Activated CD4-positive, alpha-beta memory T cell treated with anti-CD3 and anti-CD28 coated beads for 36 hours (primary cell): Measurements from ENCODE around the gene SPTBN4. TPM values are rescaled to one million over a fixed set of nuclear protein-coding genes. Genes with fewer than 3 reads are reported as not detected.

Experiments used
- CTCF ChIA-PET: fragments of 350-600 bp; sonication (Branson Sonifier 250); formaldehyde crosslinking; loops from one replicate; lab custom pipeline; 2021; ENCODE audit warnings: antibody characterized with exemption, inconsistent platforms; lab: Charles Lee
- POLR2A ChIA-PET: fragments of 350-600 bp; sonication (Branson Sonifier 250); formaldehyde crosslinking; loops from one replicate; lab custom pipeline; 2021; ENCODE audit warnings: antibody characterized with exemption; lab: Charles Lee
- DNase-seq: peaks from one replicate; pipeline ENCODE4 v3.0.0-alpha.2; 2020
- H3K27ac Mint-ChIP-seq: one replicate; pipeline ENCODE4 v1.8.0; 2021; ENCODE audit warnings: mixed read lengths
- H3K27me3 Mint-ChIP-seq: one replicate; pipeline ENCODE4 v1.8.0; 2021; ENCODE audit warnings: mixed read lengths
- H3K36me3 Mint-ChIP-seq: one replicate; pipeline ENCODE4 v1.8.0; 2021; ENCODE audit warnings: mixed read lengths
- H3K4me1 Mint-ChIP-seq: one replicate; pipeline ENCODE4 v1.8.0; 2021; ENCODE audit warnings: low read depth, mixed read lengths
- H3K4me3 Mint-ChIP-seq: one replicate; pipeline ENCODE4 v1.8.0; 2021; ENCODE audit warnings: mild to moderate bottlenecking, mixed read lengths
- H3K9me3 Mint-ChIP-seq: one replicate; pipeline ENCODE4 v1.8.0; 2021; ENCODE audit warnings: mixed read lengths
- intact Hi-C: fragments of 100-400 bp; cut with micrococcal nuclease; formaldehyde crosslinking; loops from one replicate; pipeline ENCODE4 v1.15.1; 2023
- total RNA-seq, 2 experiments: library from RNA; stranded (reverse); gene quantifications; one replicate each; pipeline ENCODE4 v1.2.3, GENCODE V29; 2021

The SPTBN4 gene
- total RNA-seq, 2 experiments from 2014 or later = 0.53 to 1.2 TPM

GRCh38 chr19:40611096-40611495 lies 144.3 kb downstream of the SPTBN4 start:
- intact Hi-C loops = loop anchor here (5.0 to 10.0 kb wide), 2 partner anchors 191 to 934 kb away; no protein-coding TSS in a partner anchor
- H3K4me3 Mint-ChIP-seq = peak overlapping the region; percentile 72
- H3K27ac Mint-ChIP-seq = peak overlapping the region; percentile 84
- H3K27me3 Mint-ChIP-seq = no peaks in the 10 kb centered on the region
- POLR2A ChIA-PET = no interaction called here
- H3K36me3 Mint-ChIP-seq = peaks cover 8% of the 10 kb centered on the region
- CTCF ChIA-PET = interaction anchor here (1.2 to 3.1 kb wide), 3 partner anchors 11 to 146 kb away, joined by 3 to 21 read pairs (median 8); partner anchors contain the start of gene BLVRB
- H3K9me3 Mint-ChIP-seq = no peaks in the 10 kb centered on the region
- peaks cover 63% of the 10 kb centered on the region for H3K4me1 Mint-ChIP-seq
- DNase-seq = peak; percentile 49

- peak overlapping the region; percentile 72 for H3K4me3 Mint-ChIP-seq
- H3K9me3 Mint-ChIP-seq = no peaks in the 10 kb centered on the region
- DNase-seq = no peak
- H3K27me3 Mint-ChIP-seq = no peaks in the 10 kb centered on the region
- H3K4me1 Mint-ChIP-seq = peaks cover 60% of the 10 kb centered on the region
- peak overlapping the region; percentile 84 for H3K27ac Mint-ChIP-seq
- H3K36me3 Mint-ChIP-seq = peaks cover 8% of the 10 kb centered on the region
- CTCF ChIA-PET = no interaction called here
- POLR2A ChIA-PET = no interaction called here
- intact Hi-C loops = loop anchor here (5.0 to 10.0 kb wide), 2 partner anchors 190 to 933 kb away; no protein-coding TSS in a partner anchor
Measured at GRCh38 chr19:40611900-40612698, 145.3 kb downstream of the SPTBN4 start.

DNA sequence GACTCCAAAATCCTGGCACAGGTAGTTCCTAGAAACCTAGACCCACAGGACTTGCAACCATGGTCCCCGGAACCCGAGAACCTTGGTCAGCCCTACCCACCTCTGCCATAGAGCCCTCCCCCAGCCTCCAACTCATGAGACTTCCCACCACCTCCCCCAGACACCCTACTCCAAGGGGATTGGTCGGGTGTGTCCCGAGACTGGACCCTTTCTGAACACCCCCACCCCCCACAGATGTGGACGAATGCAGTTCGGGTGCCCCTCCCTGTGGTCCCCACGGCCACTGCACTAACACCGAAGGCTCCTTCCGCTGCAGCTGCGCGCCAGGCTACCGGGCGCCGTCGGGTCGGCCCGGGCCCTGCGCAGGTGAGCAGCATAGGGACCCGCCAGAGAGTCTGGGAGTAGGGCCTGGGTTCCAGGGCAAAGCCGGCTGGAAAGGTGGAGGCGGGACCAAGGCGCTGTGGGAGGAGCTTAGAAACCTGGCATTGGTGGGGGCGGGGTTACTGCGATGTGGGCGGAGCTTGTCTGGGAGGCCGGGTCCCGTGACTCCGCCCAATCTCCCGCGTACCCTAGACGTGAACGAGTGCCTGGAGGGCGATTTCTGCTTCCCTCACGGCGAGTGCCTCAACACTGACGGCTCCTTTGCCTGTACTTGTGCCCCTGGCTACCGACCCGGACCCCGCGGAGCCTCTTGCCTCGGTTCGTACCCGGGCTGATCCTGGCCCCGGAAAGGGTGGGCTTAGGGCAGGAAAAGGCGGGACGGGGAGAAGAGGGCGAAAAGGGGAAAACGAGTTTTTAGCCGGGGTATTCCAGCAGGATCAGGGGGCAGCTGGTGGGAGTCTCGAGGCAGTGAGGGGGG lies 146.3 kb downstream of the SPTBN4 start:
- intact Hi-C loops = loop anchor here (5.0 to 10.0 kb wide), 2 partner anchors 189 to 932 kb away; no protein-coding TSS in a partner anchor
- Mint-ChIP-seq H3K4me3 (peak overlapping the region; percentile 89), H3K36me3 (peaks cover 12% of the 10 kb centered on the region), H3K27me3 (no peaks in the 10 kb centered on the region), H3K4me1 (peaks cover 56% of the 10 kb centered on the region), H3K9me3 (no peaks in the 10 kb centered on the region), H3K27ac (peak overlapping the region; percentile 97)
- DNase-seq = peak; percentile 90
- ChIA-PET CTCF (interaction anchor here (0.7 to 4.4 kb wide), 3 partner anchors 9 to 104 kb away, joined by 3 to 41 read pairs (median 8); partner anchors contain the start of genes COQ8B and ITPKC), POLR2A (interaction anchor here (0.9 to 4.0 kb wide), 3 partner anchors 9 to 165 kb away, joined by 3 to 27 read pairs (median 4); partner anchors contain the start of gene RAB4B)

- Mint-ChIP-seq H3K4me3 (peak overlapping the region; percentile 89), H3K4me1 (peaks cover 52% of the 10 kb centered on the region), H3K27ac (peak overlapping the region; percentile 97), H3K27me3 (no peaks in the 10 kb centered on the region), H3K9me3 (no peaks in the 10 kb centered on the region), H3K36me3 (peaks cover 12% of the 10 kb centered on the region)
- ChIA-PET POLR2A (interaction anchor here (0.9 to 4.0 kb wide), 3 partner anchors 10 to 164 kb away, joined by 3 to 27 read pairs (median 4); partner anchors contain the start of gene RAB4B), CTCF (interaction anchor here (0.7 to 4.4 kb wide), 5 partner anchors 8 to 103 kb away, joined by 3 to 41 read pairs (median 8); partner anchors contain the start of genes COQ8B and ITPKC)
- intact Hi-C loops = loop anchor here (2.0 to 10.0 kb wide), 6 partner anchors 15 to 931 kb away; partner anchors contain the start of gene RAB4B
- peak; percentile 93 for DNase-seq
Measured at GRCh38 chr19:40613690-40614621, 147.2 kb downstream of the SPTBN4 start.

- H3K27me3 Mint-ChIP-seq = no peaks in the 10 kb centered on the region
- peak overlapping the region; percentile 97 for H3K27ac Mint-ChIP-seq
- peaks cover 19% of the 10 kb centered on the region for H3K36me3 Mint-ChIP-seq
- ChIA-PET POLR2A (interaction anchor here (0.6 to 4.0 kb wide), 4 partner anchors 9 to 163 kb away, joined by 3 to 27 read pairs (median 4); no protein-coding TSS in a partner anchor), CTCF (interaction anchor here (0.7 to 4.4 kb wide), 5 partner anchors 9 to 150 kb away, joined by 3 to 41 read pairs (median 5); no protein-coding TSS in a partner anchor)
- H3K4me3 Mint-ChIP-seq = peak overlapping the region; percentile 89
- intact Hi-C loops = loop anchor here (1.0 to 10.0 kb wide), 8 partner anchors 10 to 930 kb away; partner anchors contain the start of gene RAB4B
- no peaks in the 10 kb centered on the region for H3K9me3 Mint-ChIP-seq
- peaks cover 54% of the 10 kb centered on the region for H3K4me1 Mint-ChIP-seq
- peak; percentile 98 for DNase-seq
Measured at GRCh38 chr19:40614622-40615411, 148.0 kb downstream of the SPTBN4 start.

DNA sequence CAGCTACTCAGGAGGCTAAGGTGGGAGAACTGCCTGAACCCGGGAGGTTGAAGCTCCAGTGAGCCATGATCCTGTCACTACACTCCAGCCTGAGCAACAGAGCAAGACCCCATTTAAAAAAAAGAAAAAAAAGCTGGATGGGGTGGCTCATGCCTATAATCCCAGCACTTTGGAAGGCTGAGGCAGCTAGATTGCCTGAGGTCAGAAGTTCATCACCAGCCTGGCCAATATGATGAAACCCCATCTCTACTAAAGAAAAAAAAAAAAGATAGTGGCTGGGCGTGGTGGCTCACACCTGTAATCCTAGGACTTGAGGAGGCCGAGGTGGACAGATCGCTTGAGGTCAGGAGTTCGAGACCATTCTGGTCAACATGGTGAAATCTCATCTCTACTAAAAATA lies 149.4 kb downstream of the SPTBN4 start:
- POLR2A ChIA-PET = interaction anchor here (0.7 to 4.0 kb wide), 2 partner anchors 12 to 15 kb away, joined by 3 to 27 read pairs; no protein-coding TSS in a partner anchor
- no peaks in the 10 kb centered on the region for H3K27me3 Mint-ChIP-seq
- peak overlapping the region; percentile 97 for H3K27ac Mint-ChIP-seq
- H3K4me1 Mint-ChIP-seq = peaks cover 44% of the 10 kb centered on the region
- peaks cover 24% of the 10 kb centered on the region for H3K36me3 Mint-ChIP-seq
- DNase-seq = no peak
- no peak overlapping the region for H3K4me3 Mint-ChIP-seq
- intact Hi-C loops = loop anchor here (10.0 kb wide), 1 partner anchor 929 kb away; no protein-coding TSS in a partner anchor
- no peaks in the 10 kb centered on the region for H3K9me3 Mint-ChIP-seq
- CTCF ChIA-PET = interaction anchor here (1.1 to 4.4 kb wide), 5 partner anchors 10 to 20 kb away, joined by 3 to 41 read pairs (median 7); no protein-coding TSS in a partner anchor

GRCh38 chr19:40616941-40617340 lies 150.1 kb downstream of the SPTBN4 start:
- Mint-ChIP-seq H3K27me3 (no peaks in the 10 kb centered on the region), H3K4me3 (no peak overlapping the region), H3K36me3 (peaks cover 30% of the 10 kb centered on the region), H3K27ac (peak overlapping the region; percentile 49), H3K4me1 (peaks cover 41% of the 10 kb centered on the region), H3K9me3 (no peaks in the 10 kb centered on the region)
- intact Hi-C loops = loop anchor here (10.0 kb wide), 1 partner anchor 928 kb away; no protein-coding TSS in a partner anchor
- no peak for DNase-seq
- POLR2A ChIA-PET = no interaction called here
- CTCF ChIA-PET = interaction anchor here (0.7 to 4.4 kb wide), 3 partner anchors 14 to 69 kb away, joined by 3 to 41 read pairs (median 3); no protein-coding TSS in a partner anchor

- DNase-seq = no peak
- Mint-ChIP-seq H3K9me3 (no peaks in the 10 kb centered on the region), H3K27ac (peak overlapping the region; percentile 15), H3K27me3 (no peaks in the 10 kb centered on the region), H3K4me3 (no peak overlapping the region), H3K4me1 (peaks cover 31% of the 10 kb centered on the region), H3K36me3 (peaks cover 32% of the 10 kb centered on the region)
- intact Hi-C loops = loop anchor here (10.0 kb wide), 1 partner anchor 927 kb away; no protein-coding TSS in a partner anchor
- CTCF ChIA-PET = interaction anchor here (0.9 to 8.2 kb wide), 2 partner anchors 17 to 313 kb away, joined by 3 to 83 read pairs; no protein-coding TSS in a partner anchor
- POLR2A ChIA-PET = no interaction called here
Measured at GRCh38 chr19:40617961-40618360, 151.2 kb downstream of the SPTBN4 start.

DNA sequence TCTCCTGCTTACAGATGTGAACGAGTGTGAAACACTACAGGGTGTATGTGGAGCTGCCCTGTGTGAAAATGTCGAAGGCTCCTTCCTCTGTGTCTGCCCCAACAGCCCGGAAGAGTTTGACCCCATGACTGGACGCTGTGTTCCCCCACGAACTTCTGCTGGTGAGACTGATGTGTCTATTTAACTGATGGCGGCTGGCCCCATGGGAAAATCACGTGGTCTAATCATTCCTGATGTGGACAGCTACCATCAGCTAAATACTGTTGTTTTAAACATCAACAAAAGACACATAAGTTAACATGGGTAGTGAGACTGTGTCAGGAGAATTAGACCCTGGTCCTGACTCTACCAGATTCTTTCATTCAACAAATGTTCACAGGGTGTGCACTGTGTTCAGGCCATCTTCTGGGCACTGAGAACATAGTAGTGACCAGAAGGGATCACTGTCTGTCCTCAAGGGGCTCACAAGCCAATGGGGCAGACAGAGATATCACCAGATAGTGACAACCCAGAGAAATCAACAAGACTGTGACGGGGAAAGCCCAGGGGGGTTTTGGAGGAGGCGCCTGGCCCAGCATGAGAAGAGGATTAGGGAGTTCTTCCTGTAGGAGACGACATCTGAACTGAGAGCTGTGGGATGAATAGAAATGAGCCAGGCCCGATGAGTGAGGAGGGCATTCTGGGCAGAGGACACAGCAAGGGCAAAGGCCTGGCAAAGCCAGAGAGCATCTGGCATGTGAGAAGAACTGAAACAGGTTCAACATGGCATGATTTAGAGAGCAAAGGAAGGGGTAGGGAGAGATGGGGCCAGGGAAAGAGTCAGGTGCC lies 152.7 kb downstream of the SPTBN4 start:
- Mint-ChIP-seq H3K36me3 (peaks cover 38% of the 10 kb centered on the region), H3K4me1 (peaks cover 31% of the 10 kb centered on the region), H3K27ac (peak overlapping the region; percentile 74), H3K9me3 (no peaks in the 10 kb centered on the region), H3K27me3 (no peaks in the 10 kb centered on the region), H3K4me3 (no peak overlapping the region)
- DNase-seq = peak; percentile 31
- CTCF ChIA-PET = interaction anchor here (8.2 kb wide), 1 partner anchor 15 kb away, joined by 83 read pairs; no protein-coding TSS in a partner anchor
- POLR2A ChIA-PET = no interaction called here
- intact Hi-C loops = loop anchor here (10.0 kb wide), 1 partner anchor 925 kb away; no protein-coding TSS in a partner anchor
